HCT116 (cell line): Measurements from ENCODE around the gene TNXB.

Experiments
- JUND ChIP-seq: IDR thresholded peaks from 2 replicates; pipeline ENCODE4 v1.6.1; 2012
- RAD21 ChIP-seq: IDR thresholded peaks from 2 replicates; pipeline ENCODE4 v1.6.1; 2012; ENCODE audit warnings: low read depth, mild to moderate bottlenecking
- SRF ChIP-seq: IDR thresholded peaks from 2 replicates; pipeline ENCODE4 v1.6.1; 2012; ENCODE audit warnings: low read depth
- TCF7L2 ChIP-seq: IDR thresholded peaks from 2 replicates; pipeline ENCODE4 v1.7.0; 2011; ENCODE audit warnings: borderline replicate concordance, inconsistent platforms; ENCODE audit not compliant: insufficient read depth, insufficient read length; ENCODE audit errors: extremely low read depth
- YY1 ChIP-seq: IDR thresholded peaks from 2 replicates; pipeline ENCODE4 v1.6.1; 2011; ENCODE audit warnings: low read length, low read depth, moderate library complexity, mild to moderate bottlenecking; ENCODE audit not compliant: insufficient replicate concordance; ENCODE audit errors: extremely low read depth
- ZFX ChIP-seq: fragments of 450-650 bp; IDR thresholded peaks from 2 replicates; pipeline ENCODE4 v1.6.1; 2017
- TF ChIP-seq, protein P1 (sequence below): IDR thresholded peaks from 2 replicates; pipeline ENCODE4 v1.6.1; 2012
- TF ChIP-seq, protein P2 (sequence below), 3 experiments: fragments of 200-600 bp in 1 of 3; sonication (generic) in 1 of 3; IDR thresholded peaks in 2 of 3; conservative IDR thresholded peaks in 1 of 3; 2 replicates each; pipeline ENCODE4 v1.5.1; 2012 to 2017; ENCODE audit warnings: low read depth in 2 of 3, low read length in 2 of 3, antibody characterized with exemption in 1 of 3, borderline replicate concordance in 1 of 3, control low read depth in 1 of 3, mild to moderate bottlenecking in 1 of 3, mixed read lengths in 1 of 3, mixed run types in 1 of 3, moderate library complexity in 1 of 3; ENCODE audit not compliant: insufficient read depth in 1 of 3
- TF ChIP-seq, protein P3 (sequence below): IDR thresholded peaks from 2 replicates; pipeline ENCODE4 v1.6.1; 2012; ENCODE audit warnings: low read depth

DNA sequence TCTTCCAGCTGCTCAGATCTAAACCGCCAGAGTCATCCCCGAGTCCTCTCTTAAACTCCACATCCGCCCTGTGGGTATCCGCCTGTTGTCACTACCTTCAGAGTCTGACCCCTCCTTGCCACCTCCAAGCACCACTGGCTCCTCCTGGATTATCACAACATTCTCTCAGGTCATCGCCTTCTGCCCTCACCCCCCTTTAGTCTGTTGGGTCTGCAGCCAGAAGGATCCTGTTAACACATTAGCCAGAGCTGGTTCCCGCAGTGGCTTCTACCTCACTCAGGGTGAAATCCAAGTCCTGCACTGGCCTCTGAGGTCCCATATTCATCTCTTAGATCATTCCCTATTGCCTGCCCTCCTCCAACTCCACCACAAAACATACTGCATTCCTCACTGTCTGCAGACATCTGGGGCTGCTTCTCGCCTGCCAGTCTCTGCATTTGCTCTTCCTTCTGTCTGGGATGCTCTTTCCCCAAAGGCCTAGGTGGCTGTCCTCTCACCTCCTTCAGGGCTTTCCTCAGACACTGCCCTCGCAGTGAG lies 34.1 kb downstream of the TNXB start:
- TF ChIP-seq, protein P1, sequence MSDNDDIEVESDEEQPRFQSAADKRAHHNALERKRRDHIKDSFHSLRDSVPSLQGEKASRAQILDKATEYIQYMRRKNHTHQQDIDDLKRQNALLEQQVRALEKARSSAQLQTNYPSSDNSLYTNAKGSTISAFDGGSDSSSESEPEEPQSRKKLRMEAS, result no peak
- TF ChIP-seq, protein P2, sequence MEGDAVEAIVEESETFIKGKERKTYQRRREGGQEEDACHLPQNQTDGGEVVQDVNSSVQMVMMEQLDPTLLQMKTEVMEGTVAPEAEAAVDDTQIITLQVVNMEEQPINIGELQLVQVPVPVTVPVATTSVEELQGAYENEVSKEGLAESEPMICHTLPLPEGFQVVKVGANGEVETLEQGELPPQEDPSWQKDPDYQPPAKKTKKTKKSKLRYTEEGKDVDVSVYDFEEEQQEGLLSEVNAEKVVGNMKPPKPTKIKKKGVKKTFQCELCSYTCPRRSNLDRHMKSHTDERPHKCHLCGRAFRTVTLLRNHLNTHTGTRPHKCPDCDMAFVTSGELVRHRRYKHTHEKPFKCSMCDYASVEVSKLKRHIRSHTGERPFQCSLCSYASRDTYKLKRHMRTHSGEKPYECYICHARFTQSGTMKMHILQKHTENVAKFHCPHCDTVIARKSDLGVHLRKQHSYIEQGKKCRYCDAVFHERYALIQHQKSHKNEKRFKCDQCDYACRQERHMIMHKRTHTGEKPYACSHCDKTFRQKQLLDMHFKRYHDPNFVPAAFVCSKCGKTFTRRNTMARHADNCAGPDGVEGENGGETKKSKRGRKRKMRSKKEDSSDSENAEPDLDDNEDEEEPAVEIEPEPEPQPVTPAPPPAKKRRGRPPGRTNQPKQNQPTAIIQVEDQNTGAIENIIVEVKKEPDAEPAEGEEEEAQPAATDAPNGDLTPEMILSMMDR (IDR thresholded peaks at IDR 0.05 in 2 of 3, conservative IDR thresholded peaks at IDR 0.05 in 1 of 3; ENCODE audit: borderline replicate concordance in 1 of 3, insufficient read depth in 1 of 3, low read depth in 2 of 3, low read length in 2 of 3), result no peak
- TF ChIP-seq ZFX, result no peak
- TF ChIP-seq SRF, result no peak
- TF ChIP-seq, protein P3, sequence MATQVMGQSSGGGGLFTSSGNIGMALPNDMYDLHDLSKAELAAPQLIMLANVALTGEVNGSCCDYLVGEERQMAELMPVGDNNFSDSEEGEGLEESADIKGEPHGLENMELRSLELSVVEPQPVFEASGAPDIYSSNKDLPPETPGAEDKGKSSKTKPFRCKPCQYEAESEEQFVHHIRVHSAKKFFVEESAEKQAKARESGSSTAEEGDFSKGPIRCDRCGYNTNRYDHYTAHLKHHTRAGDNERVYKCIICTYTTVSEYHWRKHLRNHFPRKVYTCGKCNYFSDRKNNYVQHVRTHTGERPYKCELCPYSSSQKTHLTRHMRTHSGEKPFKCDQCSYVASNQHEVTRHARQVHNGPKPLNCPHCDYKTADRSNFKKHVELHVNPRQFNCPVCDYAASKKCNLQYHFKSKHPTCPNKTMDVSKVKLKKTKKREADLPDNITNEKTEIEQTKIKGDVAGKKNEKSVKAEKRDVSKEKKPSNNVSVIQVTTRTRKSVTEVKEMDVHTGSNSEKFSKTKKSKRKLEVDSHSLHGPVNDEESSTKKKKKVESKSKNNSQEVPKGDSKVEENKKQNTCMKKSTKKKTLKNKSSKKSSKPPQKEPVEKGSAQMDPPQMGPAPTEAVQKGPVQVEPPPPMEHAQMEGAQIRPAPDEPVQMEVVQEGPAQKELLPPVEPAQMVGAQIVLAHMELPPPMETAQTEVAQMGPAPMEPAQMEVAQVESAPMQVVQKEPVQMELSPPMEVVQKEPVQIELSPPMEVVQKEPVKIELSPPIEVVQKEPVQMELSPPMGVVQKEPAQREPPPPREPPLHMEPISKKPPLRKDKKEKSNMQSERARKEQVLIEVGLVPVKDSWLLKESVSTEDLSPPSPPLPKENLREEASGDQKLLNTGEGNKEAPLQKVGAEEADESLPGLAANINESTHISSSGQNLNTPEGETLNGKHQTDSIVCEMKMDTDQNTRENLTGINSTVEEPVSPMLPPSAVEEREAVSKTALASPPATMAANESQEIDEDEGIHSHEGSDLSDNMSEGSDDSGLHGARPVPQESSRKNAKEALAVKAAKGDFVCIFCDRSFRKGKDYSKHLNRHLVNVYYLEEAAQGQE, result no peak
- TF ChIP-seq YY1, result no peak
- TF ChIP-seq TCF7L2, result no peak
- TF ChIP-seq RAD21, result no peak
- no peak for TF ChIP-seq JUND
